ENCODE results near the gene CANT1. TPM values are rescaled to one million over a fixed set of nuclear protein-coding genes. Genes with fewer than 3 reads are reported as not detected.
A peak's percentile ranks its signal among the peaks of the same experiment; 100 is the strongest.

CANT1 gene
- total RNA-seq, 1 experiment from 2014 or later: 33.0 TPM

DNA sequence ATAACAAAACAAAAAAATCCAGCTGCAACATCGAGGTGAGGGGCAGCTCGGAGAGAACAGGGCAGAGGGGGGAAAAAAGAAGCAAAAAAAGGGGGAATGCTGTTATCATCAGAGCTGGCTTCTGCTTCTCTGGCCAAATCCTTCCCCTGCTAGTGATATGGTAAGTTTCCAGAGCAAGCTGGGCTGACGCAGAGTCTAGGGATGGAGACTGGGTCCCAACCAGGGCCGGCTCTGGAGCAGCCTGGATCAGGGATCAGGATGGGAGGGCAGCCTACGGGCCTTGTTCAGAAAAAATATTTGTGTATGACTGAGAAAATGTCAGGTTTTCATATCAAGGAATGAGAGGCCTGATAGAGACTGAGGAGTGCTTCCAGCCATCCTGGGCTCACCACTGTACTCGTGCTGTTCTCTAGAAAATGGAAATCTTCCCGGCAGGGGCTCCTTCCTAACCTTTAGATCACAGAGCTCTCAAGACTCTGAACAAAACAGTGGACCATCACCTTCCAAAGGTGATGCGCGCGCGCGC, 13.7 kb upstream of the CANT1 start:
- Histone ChIP-seq H3K4me1 (ENCODE audit: insufficient read depth, low read length) (no peaks in the 10 kb centered on the region), H2BK15ac (ENCODE audit: low read depth, low read length) (no peak overlapping the region), H3K23ac (ENCODE audit: insufficient read length, low read depth, low read length) (no peak overlapping the region), H2BK20ac (ENCODE audit: low read depth, low read length, poor library complexity, severe bottlenecking) (no peak overlapping the region), H2BK5ac (ENCODE audit: insufficient read length, low read length) (no peak overlapping the region), H3K27ac (ENCODE audit: insufficient read length, low read depth, low read length) (no peak overlapping the region), H2AK5ac (ENCODE audit: insufficient read length, low read length) (no peak overlapping the region), H3K4me2 (ENCODE audit: insufficient read depth, insufficient read length, low read length) (peak overlapping the region; percentile 89), H3T11ph (ENCODE audit: low read length) (no peak overlapping the region), H3K56ac (ENCODE audit: insufficient read length, low read depth, low read length) (no peak overlapping the region), H3K79me2 (ENCODE audit: insufficient read depth, low read length) (no peaks in the 10 kb centered on the region), H3K4ac (ENCODE audit: low read depth, low read length) (no peak overlapping the region), H2BK12ac (ENCODE audit: insufficient read length, low read depth, low read length) (no peak overlapping the region), H3K27me3 (ENCODE audit: insufficient read depth, low read length) (peaks cover 36% of the 10 kb centered on the region; the same call in 1 of the 2 replicates), H4K20me1 (ENCODE audit: control insufficient read depth, insufficient read depth, insufficient read length) (no peaks in the 10 kb centered on the region), H2AFZ (ENCODE audit: low read length) (no peak overlapping the region), H4K5ac (ENCODE audit: insufficient read length, low read depth, low read length) (no peak overlapping the region), H2BK120ac (ENCODE audit: low read depth, low read length, poor library complexity, severe bottlenecking) (no peak overlapping the region), H4K91ac (ENCODE audit: insufficient read length, low read depth, low read length) (no peak overlapping the region), H3K23me2 (ENCODE audit: insufficient read length, low read depth, low read length, poor library complexity, severe bottlenecking) (peaks cover 13% of the 10 kb centered on the region), H3K79me1 (ENCODE audit: insufficient read depth, low read depth, low read length, poor library complexity, severe bottlenecking) (no peaks in the 10 kb centered on the region), H3K9me3 (ENCODE audit: control insufficient read depth, low read depth, low read length) (no peaks in the 10 kb centered on the region), H4K8ac (replicated peaks; ENCODE audit: insufficient read length, low read depth, low read length) (no peak overlapping the region), H3K14ac (ENCODE audit: insufficient read depth, low read length) (no peak overlapping the region), H3K9ac (ENCODE audit: extremely low read depth, insufficient read length, low read length) (no peak overlapping the region), H3K18ac (ENCODE audit: insufficient read length, low read depth, low read length) (no peak overlapping the region)
- Mint-ChIP-seq H3K27me3 (ENCODE audit: low read depth) (peaks cover 99% of the 10 kb centered on the region), H3K27ac (no peak overlapping the region), H3K4me1 (peaks cover 10 to 24% of the 10 kb centered on the region in 2 experiments), H3K4me3 (peak overlapping the region; percentile 76 to 85), H3K36me3 (ENCODE audit: insufficient read depth in 1 of 3, low read depth in 3 of 3) (no peaks in the 10 kb centered on the region; a peak in 1 of 7 replicates), H3K9me3 (no peaks in the 10 kb centered on the region)
- TF ChIP-seq, protein P1, sequence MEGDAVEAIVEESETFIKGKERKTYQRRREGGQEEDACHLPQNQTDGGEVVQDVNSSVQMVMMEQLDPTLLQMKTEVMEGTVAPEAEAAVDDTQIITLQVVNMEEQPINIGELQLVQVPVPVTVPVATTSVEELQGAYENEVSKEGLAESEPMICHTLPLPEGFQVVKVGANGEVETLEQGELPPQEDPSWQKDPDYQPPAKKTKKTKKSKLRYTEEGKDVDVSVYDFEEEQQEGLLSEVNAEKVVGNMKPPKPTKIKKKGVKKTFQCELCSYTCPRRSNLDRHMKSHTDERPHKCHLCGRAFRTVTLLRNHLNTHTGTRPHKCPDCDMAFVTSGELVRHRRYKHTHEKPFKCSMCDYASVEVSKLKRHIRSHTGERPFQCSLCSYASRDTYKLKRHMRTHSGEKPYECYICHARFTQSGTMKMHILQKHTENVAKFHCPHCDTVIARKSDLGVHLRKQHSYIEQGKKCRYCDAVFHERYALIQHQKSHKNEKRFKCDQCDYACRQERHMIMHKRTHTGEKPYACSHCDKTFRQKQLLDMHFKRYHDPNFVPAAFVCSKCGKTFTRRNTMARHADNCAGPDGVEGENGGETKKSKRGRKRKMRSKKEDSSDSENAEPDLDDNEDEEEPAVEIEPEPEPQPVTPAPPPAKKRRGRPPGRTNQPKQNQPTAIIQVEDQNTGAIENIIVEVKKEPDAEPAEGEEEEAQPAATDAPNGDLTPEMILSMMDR (conservative IDR thresholded peaks at IDR 0.05): no peak
- no peak for DNase-seq
- WGBS (ENCODE audit: extremely low coverage, insufficient read length, low lambda C conversion rate): no CpG with 5 or more reads among the region's 12 CpGs
